Metanephros (tissue), 1 donor: ENCODE measurements around the gene ZNF883. TPM values are rescaled to one million over a fixed set of nuclear protein-coding genes. Genes with fewer than 3 reads are reported as not detected.

ENCODE experiments used
- total RNA-seq: library from RNA; depleted of rRNA; stranded (reverse); fragments of >200 nt; gene quantifications from one replicate; pipeline ENCODE4 v1.2.3, GENCODE V29; 2014

The ZNF883 gene
- total RNA-seq = 6.5 TPM

GRCh38 chr9:113011911-113012381, at the start of gene ZNF883:
ZNF883 (minus strand) TSS chr9:113012192.

GRCh38 chr9:113056191-113057106, 44.5 kb upstream of the ZNF883 start, which contains the start of gene ZFP37:
ZFP37 (minus strand) TSS chr9:113056724; CDS start chr9:113056688, 36 bp downstream.

Other genes with a start within 250 kb of the ZNF883 start
- gene SLC46A2, start 121.3 kb downstream of the ZNF883 start, total RNA-seq = 0.64 TPM
- 4.7 TPM for gene ZFP37, start 44.5 kb upstream of the ZNF883 start, total RNA-seq
- 5.1 TPM for gene SLC31A2, start 138.8 kb upstream of the ZNF883 start, total RNA-seq
- gene FKBP15, start 209.1 kb upstream of the ZNF883 start, total RNA-seq = 23.1 TPM
- 14.2 TPM for gene SLC31A1, start 209.4 kb upstream of the ZNF883 start, total RNA-seq